Choroid plexus epithelial cell (primary cell): Measurements from ENCODE around the gene PSMB7.
"Not testable (repeated sequence)": the region's sequence is repeated elsewhere in the genome, so short reads cannot be mapped to it uniquely, and the experiment has no call there.

Experiments used
- DNase-seq: peaks from one replicate; pipeline ENCODE4 v3.0.0-alpha.2; 2010; ENCODE audit warnings: low read depth
- H3K4me3 ChIP-seq: 2 replicates; pipeline ENCODE4 v1.5.1; 2011; ENCODE audit warnings: low read depth, mild to moderate bottlenecking, control low read depth, low read length, moderate library complexity
- CTCF ChIP-seq: conservative IDR thresholded peaks from 2 replicates; pipeline ENCODE4 v1.5.1; 2011; ENCODE audit warnings: low read depth, mild to moderate bottlenecking, control low read depth, inconsistent platforms, low read length, moderate library complexity

PSMB7 gene

GRCh38 chr9:124438091-124438490, 22.8 kb upstream of the PSMB7 start:
- no peak for DNase-seq
- TF ChIP-seq CTCF = no peak
- no peak overlapping the region for H3K4me3 ChIP-seq

- no peak for TF ChIP-seq CTCF
- H3K4me3 ChIP-seq = no peak overlapping the region
- DNase-seq = no peak
Measured at GRCh38 chr9:124437086-124437485, 21.8 kb upstream of the PSMB7 start.

GRCh38 chr9:124436320-124436719, 21.1 kb upstream of the PSMB7 start:
- no peak for DNase-seq
- TF ChIP-seq CTCF = no peak
- no peak overlapping the region for H3K4me3 ChIP-seq

- H3K4me3 ChIP-seq = no peak overlapping the region
- DNase-seq = no peak
- TF ChIP-seq CTCF = no peak
Measured at GRCh38 chr9:124429530-124429867, 14.3 kb upstream of the PSMB7 start.

GRCh38 chr9:124428751-124429529, 13.7 kb upstream of the PSMB7 start:
- DNase-seq = no peak
- H3K4me3 ChIP-seq = no peak overlapping the region
- TF ChIP-seq CTCF = no peak

- no peak for TF ChIP-seq CTCF
- H3K4me3 ChIP-seq = no peak overlapping the region
- DNase-seq = no peak
Measured at GRCh38 chr9:124427281-124427680, 12.0 kb upstream of the PSMB7 start.

- DNase-seq = no peak
- no peak overlapping the region for H3K4me3 ChIP-seq
- no peak for TF ChIP-seq CTCF
Measured at GRCh38 chr9:124426361-124426760, 11.1 kb upstream of the PSMB7 start.

- DNase-seq, H3K4me3 ChIP-seq: not testable (repeated sequence)
Measured at GRCh38 chr9:124425733-124426132, 10.5 kb upstream of the PSMB7 start.
